Ammon's horn (tissue), 1 donor: Measurements from ENCODE around the gene CREBL2.

ENCODE experiments used
- DNase-seq: peaks from one replicate; pipeline ENCODE4 v3.0.0-alpha.2; 2016; ENCODE audit warnings: low spot score

Gene CREBL2

DNA sequence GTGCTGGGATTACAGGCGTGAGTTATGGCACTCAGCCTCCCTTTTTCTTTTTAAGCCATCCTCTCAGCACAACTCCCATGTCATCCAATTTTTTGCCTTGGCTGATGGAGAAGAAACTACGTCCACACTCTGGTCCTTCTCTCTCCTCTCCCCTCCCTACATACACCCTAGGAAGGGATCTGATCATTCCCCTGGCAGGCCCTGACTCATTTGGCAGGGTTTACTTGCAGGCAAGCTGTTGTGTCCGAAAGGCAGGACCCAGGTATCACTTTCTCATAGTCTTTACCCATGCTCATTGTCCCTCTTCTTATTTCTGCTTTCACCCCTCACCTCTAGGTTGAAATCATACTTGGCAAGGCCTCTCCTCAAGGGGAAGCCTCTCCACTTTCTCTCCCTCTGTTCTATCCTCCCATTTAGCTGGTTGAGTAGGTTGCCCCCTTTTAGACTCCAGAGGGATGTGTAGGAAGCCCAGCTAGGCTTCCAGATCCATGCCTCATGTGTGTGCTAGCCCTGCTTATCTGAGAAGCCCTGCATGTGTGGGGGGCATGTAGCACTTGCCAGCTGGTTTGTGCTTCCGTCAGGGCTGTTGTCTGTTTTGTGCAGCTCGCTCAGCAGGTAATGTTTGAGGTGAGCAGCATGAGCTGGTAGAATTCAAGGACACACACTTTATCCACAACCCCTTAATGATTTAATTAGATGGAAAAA, 69.5 kb downstream of the CREBL2 start:
- DNase-seq, result no peak

DNA sequence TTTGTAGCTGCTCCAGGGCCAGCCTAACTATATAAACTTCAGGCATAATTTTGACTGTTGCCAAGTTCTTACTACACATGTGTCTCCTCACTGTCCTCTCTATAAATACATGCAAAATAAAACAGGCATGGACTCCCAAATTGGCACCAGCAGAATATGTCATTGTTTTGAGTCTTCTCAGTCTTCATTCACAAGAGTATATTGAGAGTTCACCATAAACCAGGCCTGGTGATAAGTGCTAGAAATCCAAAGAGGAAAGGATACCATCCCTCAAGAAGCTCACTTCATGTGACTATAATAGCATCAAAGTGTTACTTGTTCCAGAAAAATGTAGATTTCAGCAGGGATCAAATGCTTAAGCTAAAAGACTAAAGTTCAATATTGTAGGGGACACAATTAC, 70.6 kb downstream of the CREBL2 start:
- DNase-seq, result no peak

DNA sequence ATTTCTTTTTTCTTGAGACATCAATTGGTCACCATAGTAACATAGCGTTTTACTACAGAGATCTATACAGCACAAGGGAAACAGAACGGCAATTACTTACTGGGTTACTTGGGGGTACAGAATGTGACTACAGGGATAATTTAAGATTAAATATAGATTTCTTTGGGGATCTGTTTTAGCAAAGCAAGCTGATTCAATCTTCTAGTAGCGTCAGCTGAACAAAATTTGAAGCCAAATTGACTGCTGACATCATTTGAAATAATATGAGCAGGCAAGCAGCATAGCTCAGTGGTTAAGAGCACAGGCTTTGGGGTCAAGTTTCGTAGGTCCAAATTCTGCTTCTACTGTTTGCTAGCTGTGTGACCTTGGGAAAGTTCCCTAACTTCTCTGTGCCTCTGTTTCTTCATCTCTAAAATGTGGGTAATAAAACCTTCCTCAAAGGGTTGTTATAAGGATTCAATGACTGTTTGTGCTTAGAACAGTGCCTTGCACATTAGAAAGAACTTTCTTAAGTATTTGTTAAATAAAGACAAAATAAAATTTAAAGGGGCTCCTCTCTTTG, 71.5 kb downstream of the CREBL2 start:
- no peak for DNase-seq

DNA sequence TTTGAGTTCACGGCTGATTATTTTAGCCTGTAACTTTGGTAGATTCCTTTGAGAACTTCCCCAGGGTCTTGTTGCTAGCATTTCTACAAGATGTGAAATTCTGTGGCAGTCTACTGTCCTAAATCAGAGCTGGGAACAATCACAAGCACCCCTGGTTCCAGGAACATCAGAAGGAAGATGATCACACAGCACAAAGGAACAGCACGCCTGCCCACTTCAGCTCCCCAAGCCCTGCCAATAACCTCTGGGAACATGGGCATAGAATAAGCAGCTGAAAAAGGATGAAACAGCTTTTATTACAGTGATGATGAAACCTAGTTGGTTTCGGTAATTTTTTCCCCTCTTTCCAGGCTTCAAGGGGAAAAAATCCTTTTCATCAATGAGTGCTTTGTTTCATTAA, 72.0 kb downstream of the CREBL2 start:
- peak; percentile 49 for DNase-seq

DNA sequence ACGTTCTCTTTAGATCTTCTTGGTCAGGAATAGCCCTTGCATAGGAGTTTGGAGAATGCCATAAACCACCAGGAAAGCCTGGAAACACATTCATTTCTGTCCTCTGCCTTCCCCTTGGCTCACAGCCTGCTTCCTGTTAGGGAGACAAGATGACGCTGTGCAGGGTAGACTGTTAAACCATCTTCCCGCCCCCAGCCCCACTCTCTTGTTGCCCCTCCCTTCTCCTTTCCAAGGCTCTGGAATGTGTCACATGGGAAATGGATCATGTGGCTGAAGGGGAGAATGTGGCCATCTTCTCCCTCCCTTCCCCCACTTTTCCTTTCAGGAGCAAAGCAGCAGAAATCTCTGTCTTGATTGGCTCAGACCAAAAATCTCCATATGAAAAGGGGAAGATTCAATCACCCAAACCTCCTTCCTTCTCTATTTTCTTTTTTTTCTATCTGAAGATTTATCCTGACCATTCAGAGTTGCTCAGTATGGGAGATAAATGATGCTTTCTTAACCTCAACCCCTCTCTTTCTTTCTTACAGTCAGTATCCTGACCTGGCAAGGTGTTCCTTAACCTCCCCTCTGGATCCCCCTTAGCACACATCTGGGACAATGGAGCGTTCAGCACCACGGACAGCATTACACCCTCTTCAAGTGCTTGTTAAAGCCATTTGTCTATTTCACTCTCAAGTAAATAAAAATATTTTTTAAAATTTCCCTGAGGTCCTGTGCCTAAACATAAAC, 72.9 kb downstream of the CREBL2 start:
- DNase-seq, result peak; percentile 87

DNA sequence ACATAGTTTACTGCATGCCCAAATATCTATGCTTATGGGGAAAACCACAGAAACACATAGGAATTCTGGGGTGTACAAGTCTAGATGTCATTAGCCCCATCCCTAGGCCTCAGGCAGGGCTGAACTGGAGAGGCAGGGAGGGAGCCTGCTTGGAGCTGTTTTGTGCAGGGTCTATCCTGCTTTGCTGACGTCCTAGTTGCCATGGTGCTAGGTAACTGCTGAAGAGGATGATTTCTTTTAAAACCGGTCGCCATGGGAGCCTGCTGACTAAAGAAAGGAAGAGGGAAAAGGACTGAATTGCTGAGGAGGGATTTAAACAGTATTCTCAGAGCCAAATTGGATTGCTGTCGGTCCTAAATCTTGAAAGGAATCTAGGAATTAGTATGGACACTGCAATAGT, 73.6 kb downstream of the CREBL2 start:
- peak; percentile 87 for DNase-seq

DNA sequence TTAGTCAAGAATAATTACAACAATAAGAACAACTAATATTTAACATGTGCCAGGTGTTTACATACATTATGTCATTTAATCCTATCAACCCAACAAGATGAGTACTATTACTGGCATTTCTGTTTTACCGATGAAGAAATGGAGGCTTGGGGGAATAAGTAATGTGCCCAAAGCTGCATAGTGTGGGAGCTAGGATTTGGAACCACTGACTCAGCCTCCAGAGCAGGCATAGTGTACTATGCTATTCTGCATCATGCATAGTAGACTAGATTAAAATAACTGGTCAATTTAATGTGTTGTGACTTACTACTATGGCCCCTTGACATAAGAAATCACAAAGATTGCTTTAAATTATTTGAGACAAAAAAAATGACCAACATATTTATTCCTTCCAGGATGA, 74.8 kb downstream of the CREBL2 start:
- no peak for DNase-seq

DNA sequence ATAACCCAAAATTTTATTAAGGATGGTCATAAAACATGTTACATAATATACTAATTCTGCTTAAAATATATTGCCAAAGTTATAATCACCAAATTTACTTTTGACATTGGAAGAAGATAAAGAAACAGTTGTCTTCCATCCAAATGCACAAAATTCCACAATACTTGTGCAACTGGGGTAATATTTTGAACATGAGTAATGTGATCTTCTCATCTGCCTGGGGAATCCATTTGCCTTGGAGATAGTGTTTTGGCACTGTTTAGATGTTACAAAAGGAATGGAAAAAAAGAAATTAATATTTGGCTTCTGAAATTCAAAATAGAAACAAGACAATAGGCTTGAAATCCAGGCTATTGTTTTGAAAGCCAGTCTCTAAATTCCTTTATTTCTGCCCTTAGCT, 75.2 kb downstream of the CREBL2 start:
- no peak for DNase-seq

DNA sequence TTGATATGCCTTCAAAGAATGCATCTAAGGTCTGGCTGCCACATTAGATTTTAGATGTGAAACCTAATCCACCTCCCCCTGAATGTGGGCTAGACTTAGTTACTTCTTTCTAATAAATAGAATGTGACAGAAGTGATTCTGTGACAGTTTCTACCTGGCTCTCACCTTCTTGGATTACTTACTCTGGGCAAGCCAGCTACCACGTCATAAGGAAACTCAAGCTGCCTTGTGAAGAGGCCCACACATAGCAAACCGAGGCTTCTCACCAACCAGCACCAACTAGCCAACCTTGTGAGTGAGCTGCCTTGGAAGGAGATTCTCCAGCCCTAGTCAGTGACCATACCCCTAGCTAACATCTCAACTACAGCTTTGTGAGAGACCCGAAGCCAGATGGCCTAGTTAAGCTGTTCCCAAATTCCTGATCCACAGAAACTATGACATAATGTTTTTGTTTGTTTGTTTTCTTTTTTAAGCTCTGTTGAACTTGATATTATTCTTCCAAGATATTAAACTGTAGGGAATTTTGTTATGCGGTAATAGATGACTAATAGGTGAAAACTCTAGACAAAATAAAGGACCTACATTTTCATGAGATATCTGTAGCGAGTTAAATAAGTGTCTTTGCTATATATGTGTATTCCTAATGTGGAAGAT, 78.1 kb downstream of the CREBL2 start:
- no peak for DNase-seq

DNA sequence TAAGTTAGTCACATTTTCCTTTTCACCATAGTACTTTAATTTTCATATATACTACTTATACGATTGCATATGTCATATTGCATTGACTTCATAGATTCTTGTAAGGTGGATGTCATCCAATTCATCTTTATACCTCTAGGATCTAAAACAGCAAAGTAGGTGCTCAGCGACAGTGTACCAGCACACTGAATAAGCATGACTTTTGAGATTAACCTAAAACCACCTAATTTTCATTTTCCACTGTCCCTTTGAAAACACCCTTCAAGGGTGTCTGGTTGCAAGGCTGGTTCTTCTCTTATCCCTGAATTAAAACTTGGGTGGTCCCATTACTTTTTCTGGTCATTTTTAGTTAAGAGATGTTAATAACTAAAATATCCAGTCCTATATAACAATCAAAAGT, 79.9 kb downstream of the CREBL2 start:
- DNase-seq, result no peak

DNA sequence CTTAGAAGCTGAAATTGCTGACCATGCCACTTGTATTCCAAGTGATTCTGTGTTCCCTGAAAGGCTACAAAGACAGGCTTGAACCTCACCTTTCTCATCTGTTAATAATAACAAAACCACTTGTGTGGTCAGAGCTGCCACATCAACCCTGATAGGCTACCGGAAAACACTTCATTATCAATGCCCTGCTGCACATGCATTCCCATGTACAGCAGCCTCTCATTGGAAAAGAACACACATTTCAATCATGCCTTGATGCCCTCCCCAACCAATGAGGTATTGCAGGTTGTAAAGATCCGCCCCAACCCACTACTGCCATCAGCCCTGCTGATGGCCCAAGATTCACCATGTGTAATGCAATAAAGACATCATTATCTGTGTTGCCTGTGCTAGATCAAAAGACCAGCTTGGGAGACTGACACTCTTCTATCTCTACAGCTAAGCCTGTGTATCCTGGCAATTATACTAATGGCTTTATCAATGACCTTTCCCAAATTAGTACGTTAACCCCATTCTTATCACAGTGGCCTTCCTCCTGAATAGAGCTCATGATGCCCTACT, 81.5 kb downstream of the CREBL2 start:
- no peak for DNase-seq
